Liver (tissue), 3 donors: ENCODE data around the gene ADAR.

Experiments
- CTCF ChIP-seq: fragments of 150-350 bp; IDR thresholded peaks from 2 replicates; pipeline ENCODE4 v1.5.1; 2017; ENCODE audit warnings: improper control_type of control experiment, low read depth, low read length; ENCODE audit not compliant: missing input control
- FOXA1 ChIP-seq: IDR thresholded peaks from 2 replicates; pipeline ENCODE4 v1.6.1; 2016; ENCODE audit warnings: antibody characterized with exemption
- RAD21 ChIP-seq, 2 donors: IDR thresholded peaks; 2 replicates each; pipeline ENCODE4 v1.6.1; 2016; ENCODE audit warnings: antibody characterized with exemption in 2 of 2, mild to moderate bottlenecking in 2 of 2
- RXRA ChIP-seq, 2 donors: IDR thresholded peaks; 2 replicates each; pipeline ENCODE4 v1.6.1; 2017 to 2018; ENCODE audit warnings: antibody characterized with exemption in 2 of 2, mild to moderate bottlenecking in 1 of 2
- SP1 ChIP-seq: IDR thresholded peaks from 2 replicates; pipeline ENCODE4 v1.6.1; 2018; ENCODE audit warnings: antibody characterized with exemption, mild to moderate bottlenecking
- TAF1 ChIP-seq: conservative IDR thresholded peaks from 2 replicates; pipeline ENCODE4 v1.6.1; 2016; ENCODE audit warnings: antibody characterized with exemption, mild to moderate bottlenecking
- YY1 ChIP-seq: IDR thresholded peaks from 2 replicates; pipeline ENCODE4 v1.6.1; 2016; ENCODE audit warnings: antibody characterized with exemption, mild to moderate bottlenecking
- TF ChIP-seq, protein P1 (sequence below): IDR thresholded peaks from 2 replicates; pipeline ENCODE4 v1.6.1; 2016; ENCODE audit warnings: antibody characterized with exemption, mild to moderate bottlenecking
- TF ChIP-seq, protein P2 (sequence below): IDR thresholded peaks from 2 replicates; pipeline ENCODE4 v1.6.1; 2016; ENCODE audit warnings: antibody characterized with exemption
- TF ChIP-seq, protein P3 (sequence below): IDR thresholded peaks from 2 replicates; pipeline ENCODE4 v1.6.1; 2016; ENCODE audit warnings: antibody characterized with exemption
- donor health status: healthy.
- donor health status: healthy.

DNA sequence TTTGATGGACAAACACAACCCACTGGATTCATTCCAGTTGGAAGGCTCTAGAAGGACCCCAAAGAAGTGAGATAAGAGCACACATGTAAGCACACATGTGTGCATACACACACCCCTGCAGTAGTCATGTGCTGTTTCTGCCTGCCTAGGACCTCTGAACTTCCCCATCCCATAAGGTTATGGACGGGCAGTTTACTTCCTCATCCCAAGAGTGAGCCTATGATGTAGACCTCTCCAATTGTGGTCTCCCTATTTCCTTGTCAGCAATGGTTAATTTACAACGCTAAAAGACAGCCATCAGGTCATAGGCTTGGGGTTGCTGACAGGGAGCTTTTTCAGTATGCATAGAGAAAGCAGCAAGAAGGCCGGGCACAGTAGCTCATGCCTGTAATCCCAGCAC, 15.4 kb upstream of the ADAR start:
- no peak for TF ChIP-seq CTCF
- no peak for TF ChIP-seq YY1
- TF ChIP-seq RXRA (IDR thresholded peaks at IDR 0.05), result peak in 1 of 2 donors; percentile 13
- no peak for TF ChIP-seq SP1
- TF ChIP-seq, protein P1, sequence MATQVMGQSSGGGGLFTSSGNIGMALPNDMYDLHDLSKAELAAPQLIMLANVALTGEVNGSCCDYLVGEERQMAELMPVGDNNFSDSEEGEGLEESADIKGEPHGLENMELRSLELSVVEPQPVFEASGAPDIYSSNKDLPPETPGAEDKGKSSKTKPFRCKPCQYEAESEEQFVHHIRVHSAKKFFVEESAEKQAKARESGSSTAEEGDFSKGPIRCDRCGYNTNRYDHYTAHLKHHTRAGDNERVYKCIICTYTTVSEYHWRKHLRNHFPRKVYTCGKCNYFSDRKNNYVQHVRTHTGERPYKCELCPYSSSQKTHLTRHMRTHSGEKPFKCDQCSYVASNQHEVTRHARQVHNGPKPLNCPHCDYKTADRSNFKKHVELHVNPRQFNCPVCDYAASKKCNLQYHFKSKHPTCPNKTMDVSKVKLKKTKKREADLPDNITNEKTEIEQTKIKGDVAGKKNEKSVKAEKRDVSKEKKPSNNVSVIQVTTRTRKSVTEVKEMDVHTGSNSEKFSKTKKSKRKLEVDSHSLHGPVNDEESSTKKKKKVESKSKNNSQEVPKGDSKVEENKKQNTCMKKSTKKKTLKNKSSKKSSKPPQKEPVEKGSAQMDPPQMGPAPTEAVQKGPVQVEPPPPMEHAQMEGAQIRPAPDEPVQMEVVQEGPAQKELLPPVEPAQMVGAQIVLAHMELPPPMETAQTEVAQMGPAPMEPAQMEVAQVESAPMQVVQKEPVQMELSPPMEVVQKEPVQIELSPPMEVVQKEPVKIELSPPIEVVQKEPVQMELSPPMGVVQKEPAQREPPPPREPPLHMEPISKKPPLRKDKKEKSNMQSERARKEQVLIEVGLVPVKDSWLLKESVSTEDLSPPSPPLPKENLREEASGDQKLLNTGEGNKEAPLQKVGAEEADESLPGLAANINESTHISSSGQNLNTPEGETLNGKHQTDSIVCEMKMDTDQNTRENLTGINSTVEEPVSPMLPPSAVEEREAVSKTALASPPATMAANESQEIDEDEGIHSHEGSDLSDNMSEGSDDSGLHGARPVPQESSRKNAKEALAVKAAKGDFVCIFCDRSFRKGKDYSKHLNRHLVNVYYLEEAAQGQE, result no peak
- TF ChIP-seq, protein P2, sequence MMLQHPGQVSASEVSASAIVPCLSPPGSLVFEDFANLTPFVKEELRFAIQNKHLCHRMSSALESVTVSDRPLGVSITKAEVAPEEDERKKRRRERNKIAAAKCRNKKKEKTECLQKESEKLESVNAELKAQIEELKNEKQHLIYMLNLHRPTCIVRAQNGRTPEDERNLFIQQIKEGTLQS, result no peak
- TF ChIP-seq FOXA1, result no peak
- no peak for TF ChIP-seq TAF1
- TF ChIP-seq, protein P3, sequence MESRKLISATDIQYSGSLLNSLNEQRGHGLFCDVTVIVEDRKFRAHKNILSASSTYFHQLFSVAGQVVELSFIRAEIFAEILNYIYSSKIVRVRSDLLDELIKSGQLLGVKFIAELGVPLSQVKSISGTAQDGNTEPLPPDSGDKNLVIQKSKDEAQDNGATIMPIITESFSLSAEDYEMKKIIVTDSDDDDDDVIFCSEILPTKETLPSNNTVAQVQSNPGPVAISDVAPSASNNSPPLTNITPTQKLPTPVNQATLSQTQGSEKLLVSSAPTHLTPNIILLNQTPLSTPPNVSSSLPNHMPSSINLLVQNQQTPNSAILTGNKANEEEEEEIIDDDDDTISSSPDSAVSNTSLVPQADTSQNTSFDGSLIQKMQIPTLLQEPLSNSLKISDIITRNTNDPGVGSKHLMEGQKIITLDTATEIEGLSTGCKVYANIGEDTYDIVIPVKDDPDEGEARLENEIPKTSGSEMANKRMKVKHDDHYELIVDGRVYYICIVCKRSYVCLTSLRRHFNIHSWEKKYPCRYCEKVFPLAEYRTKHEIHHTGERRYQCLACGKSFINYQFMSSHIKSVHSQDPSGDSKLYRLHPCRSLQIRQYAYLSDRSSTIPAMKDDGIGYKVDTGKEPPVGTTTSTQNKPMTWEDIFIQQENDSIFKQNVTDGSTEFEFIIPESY, result no peak
- no peak for TF ChIP-seq RAD21 (IDR thresholded peaks at IDR 0.05)
